NCI-H526 treated with DMSO at 0.1 percent for 48 hours (cell line): ENCODE measurements around the gene THAP12.
"Not testable (repeated sequence)": the region's sequence is repeated elsewhere in the genome, so short reads cannot be mapped to it uniquely, and the experiment has no call there.

Experiments
- DNase-seq: peaks from one replicate; lab custom pipeline; 2025; lab: John Stamatoyannopoulos, UW

The THAP12 gene

GRCh38 chr11:76380977-76381719 lies at the start of gene THAP12, which contains the start of gene GVQW3:
Gene THAP12, minus strand, starts transcription at chr11:76381132. Its CDS starts 296 bp downstream, at chr11:76380836.
Gene GVQW3, plus strand, starts transcription at chr11:76381323. Its CDS starts 506 bp downstream, at chr11:76381829.
- DNase-seq = peak; percentile 96

GRCh38 chr11:76426660-76427059 lies 45.7 kb upstream of the THAP12 start:
- DNase-seq = no peak

- DNase-seq = no peak
Measured at GRCh38 chr11:76424891-76425290, 44.0 kb upstream of the THAP12 start.

GRCh38 chr11:76424379-76424778 lies 43.4 kb upstream of the THAP12 start:
- DNase-seq = no peak

- DNase-seq = no peak
Measured at GRCh38 chr11:76419896-76420295, 39.0 kb upstream of the THAP12 start.

GRCh38 chr11:76415073-76415472 lies 34.1 kb upstream of the THAP12 start:
- no peak for DNase-seq

GRCh38 chr11:76410851-76411357 lies 30.0 kb upstream of the THAP12 start:
- no peak for DNase-seq

- DNase-seq = peak; percentile 65
Measured at GRCh38 chr11:76408171-76408965, 27.4 kb upstream of the THAP12 start.

GRCh38 chr11:76406359-76406758 lies 25.4 kb upstream of the THAP12 start:
- no peak for DNase-seq

- not testable (repeated sequence) for DNase-seq
Measured at GRCh38 chr11:76401484-76401883, 20.6 kb upstream of the THAP12 start.

GRCh38 chr11:76400967-76401366 lies 20.0 kb upstream of the THAP12 start:
- DNase-seq = no peak

- no peak for DNase-seq
Measured at GRCh38 chr11:76397383-76397782, 16.5 kb upstream of the THAP12 start.

- no peak for DNase-seq
Measured at GRCh38 chr11:76395296-76395695, 14.4 kb upstream of the THAP12 start.

- DNase-seq = no peak
Measured at GRCh38 chr11:76394411-76394810, 13.5 kb upstream of the THAP12 start.

- DNase-seq = no peak
Measured at GRCh38 chr11:76392870-76393269, 11.9 kb upstream of the THAP12 start.

- DNase-seq = no peak
Measured at GRCh38 chr11:76391811-76392475, 11.0 kb upstream of the THAP12 start.

- peak; percentile 61 for DNase-seq
Measured at GRCh38 chr11:76391021-76391420, 10.1 kb upstream of the THAP12 start.

GRCh38 chr11:76388408-76388807 lies 7.5 kb upstream of the THAP12 start:
- DNase-seq = peak; percentile 49

- no peak for DNase-seq
Measured at GRCh38 chr11:76385903-76386302, 5.0 kb upstream of the THAP12 start.

GRCh38 chr11:76382209-76382608 lies 1.3 kb upstream of the THAP12 start:
- no peak for DNase-seq

GRCh38 chr11:76380159-76380976 lies 564 bp downstream of the THAP12 start:
- peak; percentile 45 for DNase-seq

GRCh38 chr11:76379807-76380158 lies 1.1 kb downstream of the THAP12 start:
- no peak for DNase-seq
